HG02759 (cell line): Measurements from ENCODE around the gene ZNF786.
"Not testable (repeated sequence)": the region's sequence is repeated elsewhere in the genome, so short reads cannot be mapped to it uniquely, and the experiment has no call there.

Source experiments
- ATAC-seq: cut with Tn5 transposase; IDR thresholded peaks from one replicate; pipeline ENCODE4 v1.9.1; 2021; ENCODE audit warnings: mild to moderate bottlenecking, moderate library complexity; ENCODE audit not compliant: unreplicated experiment

Gene ZNF786

GRCh38 chr7:149038641-149039040 lies 51.9 kb downstream of the ZNF786 start:
- not testable (repeated sequence) for ATAC-seq

DNA sequence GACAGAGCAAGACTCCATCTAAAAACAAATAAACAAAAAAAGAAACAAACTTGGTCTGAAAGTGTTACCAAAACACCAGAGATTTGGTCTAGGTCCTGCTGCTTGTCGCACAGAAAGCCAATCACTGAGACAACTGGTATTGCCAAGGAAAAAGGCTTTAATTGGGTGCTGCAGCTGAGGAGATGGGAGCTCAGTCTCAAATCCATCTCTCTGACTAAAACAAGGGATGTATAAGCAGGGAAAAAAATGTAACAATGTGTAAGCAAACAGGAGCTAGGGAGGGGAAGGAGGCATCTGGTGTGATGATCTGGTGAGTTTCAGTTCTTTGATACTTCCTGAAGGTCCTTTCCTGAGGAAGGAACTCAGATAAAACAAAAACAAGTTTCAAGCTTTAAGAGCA lies 53.8 kb downstream of the ZNF786 start:
- ATAC-seq = no peak

- ATAC-seq = no peak
Observed at GRCh38 chr7:149031353-149031910, 59.1 kb downstream of the ZNF786 start.

DNA sequence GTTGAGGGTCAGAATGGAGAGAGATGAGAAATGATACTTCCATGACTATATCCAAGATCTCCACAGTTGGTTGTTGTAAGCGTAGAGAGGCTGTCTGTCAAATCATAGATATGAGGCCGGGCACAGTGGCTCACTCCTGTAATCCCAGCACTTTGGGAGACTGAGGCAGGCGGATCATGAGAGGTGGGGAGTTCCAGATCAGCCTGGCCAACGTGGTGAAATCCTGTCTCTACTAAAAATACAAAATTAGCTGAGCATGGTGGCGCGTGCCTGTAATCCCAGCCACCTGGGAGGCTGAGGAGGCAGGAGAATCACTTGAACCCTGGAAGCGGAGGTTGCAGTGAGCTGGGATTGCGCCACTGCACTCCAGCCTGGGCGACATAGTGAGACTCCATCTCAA lies 60.1 kb downstream of the ZNF786 start:
- not testable (repeated sequence) for ATAC-seq

- peak; percentile 90 for ATAC-seq
Observed at GRCh38 chr7:149028346-149029109, 62.0 kb downstream of the ZNF786 start, which contains the start of gene PDIA4. TSS of gene PDIA4 (minus strand) at chr7:149028505. CDS start at chr7:149028408, 97 bp downstream.

DNA sequence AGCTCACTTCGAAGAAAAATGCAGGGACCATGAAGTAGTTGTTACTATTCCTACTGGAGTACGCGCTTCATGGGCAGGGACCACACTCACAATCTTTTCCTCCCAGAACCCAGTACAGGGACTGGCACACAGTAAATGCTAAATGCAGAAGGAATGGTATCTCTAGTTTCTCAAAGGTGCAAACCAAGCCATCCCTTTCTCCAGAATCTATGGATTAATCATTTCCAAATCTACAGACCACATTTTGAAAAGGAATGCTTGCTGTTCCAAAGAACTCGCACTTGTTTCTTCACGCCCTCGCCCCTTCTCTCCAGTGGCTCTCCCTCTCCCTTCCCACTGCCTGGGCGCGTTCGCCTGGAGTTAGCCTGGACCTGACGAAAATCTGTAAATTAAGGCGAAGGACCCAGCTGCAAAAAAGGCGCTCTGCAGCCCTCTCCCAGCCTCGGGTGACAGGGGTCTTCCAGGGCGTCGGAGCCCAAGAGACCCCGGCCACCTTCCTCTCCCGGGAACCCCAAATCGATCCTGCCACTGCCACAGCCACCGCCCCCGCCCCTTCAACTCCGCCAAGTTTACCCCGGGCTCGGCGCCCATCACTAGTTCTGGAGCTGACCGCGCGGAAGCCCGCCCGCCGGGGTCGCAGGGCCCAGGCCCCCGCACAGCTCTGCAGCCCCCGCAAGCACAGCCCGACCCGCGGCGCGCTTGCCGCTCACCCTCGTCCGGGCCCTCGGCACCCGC lies 62.7 kb downstream of the ZNF786 start:
- ATAC-seq = no peak

- no peak for ATAC-seq
Observed at GRCh38 chr7:149027055-149027454, 63.5 kb downstream of the ZNF786 start.

DNA sequence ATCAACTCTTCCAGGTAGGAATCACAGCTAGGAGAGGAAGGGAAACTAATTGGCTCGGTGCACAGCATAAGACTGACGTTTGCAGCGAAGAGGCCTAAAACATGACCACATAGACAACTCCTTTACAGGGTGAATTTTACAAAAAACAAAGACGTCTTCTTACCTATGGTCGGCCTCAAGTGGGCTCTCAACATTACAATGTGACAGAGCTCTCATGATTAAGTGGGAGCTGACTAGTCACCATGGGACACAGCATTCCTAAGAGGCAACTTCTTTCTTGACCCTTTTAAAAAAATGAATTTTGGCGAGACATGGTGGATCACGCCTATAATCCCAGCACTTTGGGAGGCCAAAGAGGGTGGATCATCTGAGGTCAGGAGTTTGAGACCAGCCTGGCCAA lies 66.9 kb downstream of the ZNF786 start:
- no peak for ATAC-seq

DNA sequence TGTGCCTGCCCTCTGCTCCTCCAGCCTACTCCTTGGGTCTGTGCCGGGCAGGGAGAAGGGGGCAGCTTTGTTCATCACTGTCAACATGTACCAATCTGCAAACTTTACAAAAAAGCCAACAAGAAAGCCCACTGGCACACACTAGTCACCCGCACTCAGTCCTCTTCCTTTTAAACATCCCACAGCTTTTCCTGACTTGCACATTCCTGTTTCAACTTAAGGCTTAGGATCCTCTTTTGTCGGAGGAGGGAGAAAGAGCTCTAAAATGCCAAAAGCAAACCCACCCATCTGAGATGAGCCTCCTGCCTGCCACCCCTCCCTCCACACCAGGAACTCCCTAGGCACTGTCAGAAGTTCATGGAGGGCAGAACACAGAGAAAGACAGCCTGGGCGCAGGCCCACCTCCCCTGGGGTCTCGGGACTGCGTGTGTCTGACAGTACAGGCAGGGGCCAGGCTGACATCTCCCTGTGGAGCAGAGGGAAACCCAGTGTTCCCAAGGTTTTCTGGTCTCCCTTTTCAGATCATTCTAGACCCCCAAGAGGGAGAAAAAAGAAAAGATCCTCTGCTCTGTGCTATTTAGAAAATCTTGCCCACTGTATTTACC lies 67.7 kb downstream of the ZNF786 start:
- no peak for ATAC-seq

DNA sequence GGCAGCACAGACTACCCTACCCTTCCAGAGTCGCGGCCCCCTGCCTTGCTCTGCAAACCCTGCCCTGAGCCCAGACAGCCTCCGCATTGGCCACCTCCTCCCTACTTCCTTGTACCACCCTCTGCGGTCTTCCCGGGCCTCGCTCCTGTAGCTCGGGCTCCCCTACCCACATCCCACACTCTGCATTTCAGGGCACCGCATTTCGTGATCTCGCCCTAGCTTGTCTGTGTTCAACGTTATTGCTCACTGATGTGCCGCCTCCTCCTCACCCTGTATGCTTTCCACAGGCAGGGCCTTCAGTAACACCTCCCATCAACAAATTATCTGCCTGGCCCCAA lies 68.8 kb downstream of the ZNF786 start:
- peak; percentile 42 for ATAC-seq

- no peak for ATAC-seq
Observed at GRCh38 chr7:149020483-149020882, 70.0 kb downstream of the ZNF786 start.
